ENCODE results near the gene COL4A1.

The COL4A1 gene

GRCh38 chr13:110133425-110134235, 173.3 kb downstream of the COL4A1 start:
- DNase-seq: no peak

- DNase-seq: no peak
Measured at GRCh38 chr13:110132225-110132982, 174.6 kb downstream of the COL4A1 start.

DNA sequence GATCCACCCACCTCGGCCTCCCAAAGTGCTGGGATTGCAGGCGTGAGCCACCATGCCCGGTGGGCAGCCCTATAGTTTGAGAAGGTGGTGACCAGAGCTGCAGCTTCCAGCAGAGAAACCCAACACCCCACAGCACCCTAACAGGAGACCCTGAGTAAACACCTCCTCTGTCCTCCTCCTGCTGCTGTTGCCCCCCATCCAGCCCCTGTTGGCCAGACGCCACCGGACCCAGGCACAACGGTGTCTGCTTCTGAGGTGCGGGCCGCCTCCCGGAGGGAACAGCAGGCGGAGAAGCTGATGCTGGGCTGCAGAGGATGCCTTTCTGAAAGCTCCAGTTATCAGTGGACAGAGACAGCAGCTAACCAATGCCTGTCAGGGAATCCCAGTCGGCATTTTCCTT, 175.5 kb downstream of the COL4A1 start:
- no peak for DNase-seq

GRCh38 chr13:110130431-110130830, 176.5 kb downstream of the COL4A1 start:
- DNase-seq: no peak

GRCh38 chr13:110129539-110130186, 177.3 kb downstream of the COL4A1 start:
- no peak for DNase-seq

DNA sequence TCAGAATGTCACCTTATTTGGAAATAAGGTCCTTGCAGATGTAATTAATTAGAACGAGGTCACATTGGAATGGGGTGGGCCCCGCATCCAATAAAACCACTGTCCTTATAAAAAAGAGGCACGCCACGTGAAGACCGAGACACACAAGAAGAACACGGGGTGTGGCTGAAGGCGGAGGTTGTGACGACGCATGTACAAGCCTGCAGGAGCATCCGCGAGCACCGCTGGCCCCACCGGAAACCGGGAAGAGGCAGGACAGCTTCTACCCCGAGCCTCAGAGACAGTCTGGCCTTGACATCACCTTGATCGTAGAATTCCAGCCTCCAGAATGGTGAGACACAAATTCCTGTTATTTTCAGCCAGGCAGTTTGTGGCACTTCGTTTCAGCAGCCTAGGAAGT, 177.9 kb downstream of the COL4A1 start:
- no peak for DNase-seq

GRCh38 chr13:110128546-110128945, 178.4 kb downstream of the COL4A1 start:
- no peak for DNase-seq

DNA sequence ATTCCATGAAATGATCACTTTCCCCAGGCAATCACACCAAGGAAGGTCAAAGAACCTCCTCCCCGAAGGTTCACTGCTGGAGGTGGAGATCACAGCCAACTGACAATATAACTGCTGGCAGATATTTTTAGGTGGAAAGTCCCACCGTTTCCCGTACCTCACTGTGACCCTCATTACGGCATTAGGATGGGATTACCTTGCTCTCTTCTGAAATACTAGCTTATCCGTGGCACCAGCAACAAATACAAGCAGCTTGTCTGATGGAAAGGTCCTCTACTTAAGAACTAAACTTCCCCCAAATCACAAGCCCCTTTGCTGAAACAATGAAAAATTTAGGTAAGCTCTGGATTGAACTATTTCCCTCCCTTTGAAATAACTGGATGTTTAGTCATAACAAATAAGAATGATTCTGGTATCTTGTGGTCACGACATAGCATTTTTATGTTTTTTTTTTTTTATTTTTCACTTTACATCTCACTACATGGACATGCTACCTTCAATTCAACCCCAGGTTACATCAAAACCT, 178.9 kb downstream of the COL4A1 start:
- no peak for DNase-seq

GRCh38 chr13:110126391-110126961, 180.5 kb downstream of the COL4A1 start:
- peak; percentile 52 for DNase-seq

- no peak for DNase-seq
Measured at GRCh38 chr13:110125613-110126272, 181.2 kb downstream of the COL4A1 start.

DNA sequence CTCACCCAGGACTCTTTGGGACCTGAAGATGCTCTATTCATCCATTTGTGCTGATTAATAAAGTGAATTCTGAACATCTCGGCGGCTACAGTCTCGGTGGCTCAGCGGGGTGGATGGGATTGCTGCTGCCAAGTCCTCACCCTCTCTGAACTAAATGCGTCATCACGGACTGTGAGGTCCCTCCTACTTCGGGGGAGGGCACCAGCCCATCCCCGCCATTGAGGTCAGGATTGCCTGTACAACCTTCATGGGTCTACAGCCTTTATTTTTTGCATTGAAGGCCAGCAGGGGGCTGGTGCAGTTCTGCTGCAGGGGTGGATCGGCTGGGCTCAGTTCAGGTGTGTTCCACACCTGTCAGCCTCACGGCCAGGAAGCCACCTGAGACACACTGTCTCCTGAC, 181.8 kb downstream of the COL4A1 start:
- no peak for DNase-seq

DNA sequence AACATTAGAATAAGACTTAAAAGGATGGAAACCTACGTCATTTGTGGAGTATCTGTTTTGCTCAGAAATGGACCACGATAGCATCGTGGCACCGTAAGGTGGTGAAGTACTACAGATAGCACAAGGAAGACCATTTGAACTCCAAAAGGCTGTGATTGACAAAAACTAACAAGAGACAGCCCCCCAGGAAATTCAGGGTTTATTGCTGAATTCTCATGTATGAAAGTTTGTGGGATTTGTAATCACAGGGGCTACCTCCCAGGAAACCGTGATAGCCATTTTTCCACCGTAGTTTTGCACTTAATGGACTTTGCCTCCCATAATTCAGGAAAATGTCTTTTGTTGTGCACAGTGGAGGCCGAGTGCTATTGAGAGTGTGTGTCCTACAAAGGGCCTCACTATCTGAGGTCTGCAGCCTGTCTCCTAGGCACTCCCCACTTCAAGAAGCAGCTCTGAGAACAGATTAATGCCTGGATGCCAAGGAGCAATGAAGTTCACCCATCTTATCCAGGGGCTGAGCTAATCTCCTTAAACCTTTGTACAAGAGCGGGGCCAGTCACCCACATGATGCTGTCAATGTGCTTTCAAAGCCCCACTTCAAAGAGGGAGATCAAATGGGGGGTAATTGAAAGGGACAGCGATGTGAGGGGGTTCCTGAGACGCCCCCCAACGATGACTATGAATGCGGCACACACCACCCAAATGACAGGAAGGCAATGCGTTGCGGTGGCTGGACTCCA, 182.6 kb downstream of the COL4A1 start:
- DNase-seq: no peak

- DNase-seq: no peak
Measured at GRCh38 chr13:110123041-110123809, 183.7 kb downstream of the COL4A1 start.

DNA sequence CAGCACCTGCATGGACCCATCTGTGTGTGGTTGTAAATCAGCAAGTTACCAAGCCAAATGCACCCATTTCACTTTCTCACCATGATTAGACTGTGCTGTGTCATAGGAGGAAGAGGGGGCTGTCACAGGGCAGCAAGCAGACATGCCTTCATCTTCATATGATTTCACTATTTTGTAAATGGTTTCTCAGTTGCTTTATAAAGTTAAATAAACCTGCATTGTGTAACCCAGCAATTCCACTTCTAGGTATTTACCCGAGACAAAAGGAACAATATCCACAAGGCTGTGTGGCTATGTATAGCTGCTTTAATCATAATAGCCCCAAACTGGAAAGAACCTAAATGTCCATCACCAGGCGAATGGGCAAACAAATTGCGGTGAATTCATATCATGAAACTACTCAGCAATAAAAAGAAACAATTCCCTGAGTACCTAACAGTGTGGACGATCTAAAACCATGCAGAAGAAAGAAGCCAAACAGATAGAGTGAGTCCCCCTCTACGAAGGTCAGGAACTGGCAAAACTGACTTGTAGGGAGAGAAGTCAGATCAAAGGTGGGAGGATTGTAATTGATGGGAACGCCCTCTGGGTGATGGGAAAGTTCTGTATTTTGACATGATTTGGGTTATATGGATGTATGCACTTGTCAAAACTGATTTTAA, 185.4 kb downstream of the COL4A1 start:
- no peak for DNase-seq

GRCh38 chr13:110119935-110120905, 186.7 kb downstream of the COL4A1 start:
- DNase-seq: no peak

DNA sequence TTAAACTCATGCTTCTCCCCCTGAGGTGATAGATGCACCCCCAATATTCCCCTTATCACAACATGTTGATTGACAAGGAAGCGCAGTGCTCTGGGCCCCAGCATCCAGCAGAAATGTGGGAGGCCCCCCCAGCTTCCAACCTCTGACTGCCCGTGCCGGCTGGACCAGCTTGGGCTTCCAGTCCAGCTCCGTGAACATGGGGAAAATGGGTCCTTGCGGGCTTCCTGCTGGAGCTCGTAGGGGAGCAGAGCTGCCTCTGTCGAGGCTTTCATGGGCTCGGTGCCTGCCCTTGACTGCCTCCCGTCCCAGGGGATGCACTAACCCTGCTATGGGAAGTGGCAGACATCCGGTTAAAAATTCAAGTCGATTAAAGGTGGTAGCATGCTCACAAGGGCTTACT, 188.9 kb downstream of the COL4A1 start:
- no peak for DNase-seq

GRCh38 chr13:110116072-110116487, 190.9 kb downstream of the COL4A1 start:
- peak; percentile 59 for DNase-seq

- DNase-seq: no peak
Measured at GRCh38 chr13:110115591-110115990, 191.4 kb downstream of the COL4A1 start.

GRCh38 chr13:110114316-110114715, 192.6 kb downstream of the COL4A1 start:
- no peak for DNase-seq
